HG03469 (cell line): ENCODE data around the gene DGCR2.
"Not testable (repeated sequence)": the region's sequence is repeated elsewhere in the genome, so short reads cannot be mapped to it uniquely, and the experiment has no call there.

Source experiments
- ATAC-seq: cut with Tn5 transposase; IDR thresholded peaks from one replicate; pipeline ENCODE4 v1.9.1; 2021; ENCODE audit warnings: mild to moderate bottlenecking, moderate library complexity, moderate number of reproducible peaks; ENCODE audit not compliant: unreplicated experiment

Gene DGCR2

GRCh38 chr22:19084126-19084525, 38.1 kb downstream of the DGCR2 start:
- not testable (repeated sequence) for ATAC-seq

GRCh38 chr22:19082793-19083192, 39.4 kb downstream of the DGCR2 start:
- no peak for ATAC-seq

GRCh38 chr22:19082101-19082500, 40.1 kb downstream of the DGCR2 start:
- no peak for ATAC-seq

- no peak for ATAC-seq
Measured at GRCh38 chr22:19081351-19081750, 40.9 kb downstream of the DGCR2 start.

GRCh38 chr22:19080853-19081252, 41.4 kb downstream of the DGCR2 start:
- no peak for ATAC-seq

GRCh38 chr22:19079691-19080090, 42.5 kb downstream of the DGCR2 start:
- ATAC-seq: no peak

- ATAC-seq: no peak
Measured at GRCh38 chr22:19075404-19075803, 46.8 kb downstream of the DGCR2 start.

- not testable (repeated sequence) for ATAC-seq
Measured at GRCh38 chr22:19072853-19073252, 49.4 kb downstream of the DGCR2 start.

GRCh38 chr22:19070397-19071169, 51.6 kb downstream of the DGCR2 start:
- no peak for ATAC-seq

- no peak for ATAC-seq
Measured at GRCh38 chr22:19069451-19069850, 52.8 kb downstream of the DGCR2 start.

- no peak for ATAC-seq
Measured at GRCh38 chr22:19068784-19069271, 53.4 kb downstream of the DGCR2 start.

- ATAC-seq: no peak
Measured at GRCh38 chr22:19067696-19068348, 54.4 kb downstream of the DGCR2 start.

GRCh38 chr22:19066531-19067271, 55.5 kb downstream of the DGCR2 start:
- ATAC-seq: no peak

- no peak for ATAC-seq
Measured at GRCh38 chr22:19065929-19066328, 56.3 kb downstream of the DGCR2 start.

GRCh38 chr22:19065298-19065859, 56.8 kb downstream of the DGCR2 start:
- no peak for ATAC-seq

GRCh38 chr22:19064354-19065054, 57.7 kb downstream of the DGCR2 start:
- ATAC-seq: no peak

GRCh38 chr22:19063581-19064353, 58.4 kb downstream of the DGCR2 start:
- no peak for ATAC-seq

- ATAC-seq: no peak
Measured at GRCh38 chr22:19062943-19063308, 59.3 kb downstream of the DGCR2 start.

- no peak for ATAC-seq
Measured at GRCh38 chr22:19062139-19062942, 59.9 kb downstream of the DGCR2 start.
